ENCODE measurements around the gene TRABD2B. TPM values are rescaled to one million over a fixed set of nuclear protein-coding genes. Genes with fewer than 3 reads are reported as not detected.

Gene TRABD2B
- total RNA-seq, 4 donors from 2014 or later, result 0.16 to 1.5 (median 0.55) TPM

DNA sequence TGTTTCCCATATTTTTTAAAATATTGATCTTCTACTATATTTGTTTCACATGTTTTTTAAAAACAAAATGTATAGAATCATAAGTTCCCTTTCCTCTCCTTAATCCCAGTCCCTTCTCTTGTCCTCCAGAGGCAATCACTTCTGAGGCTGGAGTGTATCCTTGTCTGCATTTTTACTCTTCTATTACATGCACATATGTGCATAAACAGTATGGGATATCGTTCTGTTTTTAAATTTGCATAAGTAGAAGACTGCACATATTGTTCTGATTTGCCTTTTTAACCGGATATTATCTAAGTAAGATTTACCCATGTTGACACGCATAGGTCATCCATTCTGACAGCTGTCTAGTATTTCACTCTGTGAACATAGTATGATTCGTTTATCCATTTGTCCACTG lies 142.0 kb downstream of the TRABD2B start:
- TF ChIP-seq, protein P1, sequence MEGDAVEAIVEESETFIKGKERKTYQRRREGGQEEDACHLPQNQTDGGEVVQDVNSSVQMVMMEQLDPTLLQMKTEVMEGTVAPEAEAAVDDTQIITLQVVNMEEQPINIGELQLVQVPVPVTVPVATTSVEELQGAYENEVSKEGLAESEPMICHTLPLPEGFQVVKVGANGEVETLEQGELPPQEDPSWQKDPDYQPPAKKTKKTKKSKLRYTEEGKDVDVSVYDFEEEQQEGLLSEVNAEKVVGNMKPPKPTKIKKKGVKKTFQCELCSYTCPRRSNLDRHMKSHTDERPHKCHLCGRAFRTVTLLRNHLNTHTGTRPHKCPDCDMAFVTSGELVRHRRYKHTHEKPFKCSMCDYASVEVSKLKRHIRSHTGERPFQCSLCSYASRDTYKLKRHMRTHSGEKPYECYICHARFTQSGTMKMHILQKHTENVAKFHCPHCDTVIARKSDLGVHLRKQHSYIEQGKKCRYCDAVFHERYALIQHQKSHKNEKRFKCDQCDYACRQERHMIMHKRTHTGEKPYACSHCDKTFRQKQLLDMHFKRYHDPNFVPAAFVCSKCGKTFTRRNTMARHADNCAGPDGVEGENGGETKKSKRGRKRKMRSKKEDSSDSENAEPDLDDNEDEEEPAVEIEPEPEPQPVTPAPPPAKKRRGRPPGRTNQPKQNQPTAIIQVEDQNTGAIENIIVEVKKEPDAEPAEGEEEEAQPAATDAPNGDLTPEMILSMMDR (IDR thresholded peaks at IDR 0.05; ENCODE audit: low read depth), result no peak

DNA sequence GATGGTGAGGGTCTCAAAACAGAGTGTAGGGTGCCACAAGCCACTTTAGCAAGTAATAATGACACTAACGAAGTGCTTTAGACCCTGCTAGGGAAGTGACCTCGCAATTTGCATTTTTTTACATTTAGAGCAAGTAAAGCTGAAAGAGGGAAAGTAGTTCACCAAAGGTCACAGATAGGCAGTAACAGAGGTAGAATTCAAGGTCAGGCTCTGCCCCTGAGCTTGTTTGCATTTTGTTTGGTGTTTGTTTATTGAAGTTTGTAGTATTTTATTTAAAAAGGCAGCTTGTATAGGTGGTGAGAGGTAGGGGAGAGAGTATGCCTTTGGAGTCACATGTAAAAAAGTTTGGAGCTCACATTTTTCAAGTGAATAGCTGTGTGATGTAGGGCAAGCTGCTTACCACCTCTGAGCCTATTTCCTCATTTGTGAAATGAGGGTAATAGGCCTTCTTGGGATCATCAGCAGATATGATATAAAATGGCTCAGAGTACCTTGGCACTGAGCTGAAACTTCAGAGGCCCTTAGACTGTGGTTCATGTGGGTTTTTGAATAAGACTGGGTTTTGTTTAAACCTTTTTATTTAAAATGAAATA lies 142.5 kb downstream of the TRABD2B start:
- TF ChIP-seq, protein P1 (IDR thresholded peaks at IDR 0.05; ENCODE audit: low read depth), result no peak

DNA sequence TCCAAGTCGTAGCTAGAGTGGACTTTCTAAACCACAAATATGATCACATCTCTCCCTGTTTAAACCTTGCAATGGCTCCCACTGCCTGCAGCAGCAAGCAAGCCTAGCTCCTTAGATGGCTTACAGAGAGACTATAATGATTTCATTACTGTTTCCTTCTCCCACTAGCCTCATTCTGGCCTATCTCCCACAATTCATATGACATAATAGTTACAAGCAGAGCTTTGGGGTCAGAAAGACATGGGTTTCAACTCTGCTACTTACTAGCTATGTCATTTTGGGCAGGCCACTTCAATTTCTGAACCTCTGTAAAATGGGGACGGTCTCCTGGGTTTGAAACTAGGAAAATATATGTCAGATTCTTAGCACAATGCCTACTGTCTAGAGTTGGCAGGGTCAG lies 143.3 kb downstream of the TRABD2B start:
- TF ChIP-seq, protein P1 (IDR thresholded peaks at IDR 0.05; ENCODE audit: low read depth), result no peak

DNA sequence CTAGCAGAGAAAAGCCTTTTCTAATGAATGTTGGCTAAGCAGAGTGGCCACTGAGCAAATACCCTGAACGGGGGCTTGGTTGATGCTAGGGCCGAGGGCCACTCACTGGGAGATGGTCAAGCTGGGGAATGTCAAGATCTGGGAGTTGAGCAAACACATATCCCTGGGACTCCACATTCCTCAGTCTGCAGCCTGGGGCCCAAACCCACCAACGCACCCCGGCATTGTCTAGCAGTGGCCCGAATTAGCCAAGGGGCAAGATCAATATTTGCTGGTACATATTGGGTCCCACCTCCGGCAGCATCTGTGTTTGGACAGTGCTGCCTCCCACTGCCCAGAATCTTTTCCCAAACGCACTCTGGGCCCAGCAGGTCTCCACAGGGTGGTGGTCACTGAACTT lies 144.1 kb downstream of the TRABD2B start:
- TF ChIP-seq, protein P1 (IDR thresholded peaks at IDR 0.05; ENCODE audit: low read depth), result no peak

DNA sequence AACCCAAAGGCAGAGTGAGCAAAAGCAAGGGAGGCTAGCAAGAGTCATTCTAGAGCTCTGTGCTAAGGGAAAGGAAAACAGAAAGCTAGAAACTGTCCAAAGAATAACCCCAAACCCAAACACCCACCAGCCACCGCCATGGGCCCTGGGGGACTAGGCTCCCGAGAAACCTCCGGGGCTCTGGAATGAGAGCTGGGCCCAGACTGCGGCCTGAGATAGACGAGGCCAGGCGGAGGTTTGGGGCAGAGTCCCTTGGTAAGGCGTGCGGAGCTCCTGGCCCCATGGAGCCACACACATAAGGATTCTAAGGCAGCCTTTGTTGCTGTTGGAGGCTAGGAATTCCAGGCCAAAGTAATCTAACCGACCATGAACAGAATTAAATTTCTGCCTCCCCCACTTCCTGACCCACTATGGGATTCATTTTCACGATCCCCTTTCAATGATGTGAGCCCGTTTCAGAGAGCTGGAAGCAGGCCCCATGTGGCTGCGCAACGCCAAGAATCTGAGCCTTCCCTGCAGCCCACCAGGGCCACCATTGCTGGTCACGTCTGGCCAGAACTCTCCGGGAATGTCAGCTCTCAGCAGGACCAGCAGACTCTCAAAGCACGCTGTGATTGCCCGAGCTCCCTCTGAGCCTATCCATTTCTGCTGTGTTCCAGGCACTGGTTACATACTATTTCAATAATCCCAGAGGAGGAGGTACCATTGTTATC lies 145.0 kb downstream of the TRABD2B start:
- TF ChIP-seq, protein P1 (IDR thresholded peaks at IDR 0.05; ENCODE audit: low read depth), result no peak

DNA sequence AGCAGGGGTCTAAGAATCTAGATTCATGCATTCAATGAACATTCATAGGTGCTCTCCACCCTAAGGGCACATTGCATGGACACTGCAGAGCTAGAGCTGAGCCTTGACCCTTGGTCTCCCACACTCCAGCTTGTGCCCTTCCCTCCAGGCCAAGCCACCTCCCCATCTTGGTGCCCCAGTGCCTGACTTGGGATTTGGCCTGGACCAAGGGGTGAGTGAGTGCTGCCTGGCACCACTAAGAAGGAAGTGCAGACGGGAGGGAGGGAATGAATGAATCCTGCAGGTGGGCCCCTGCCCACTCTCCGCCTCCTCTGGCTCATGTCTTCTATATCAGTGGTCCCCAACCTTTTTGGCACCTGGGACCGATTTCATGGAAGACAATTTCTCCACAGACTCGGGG lies 146.7 kb downstream of the TRABD2B start:
- TF ChIP-seq, protein P1 (IDR thresholded peaks at IDR 0.05; ENCODE audit: low read depth), result no peak

DNA sequence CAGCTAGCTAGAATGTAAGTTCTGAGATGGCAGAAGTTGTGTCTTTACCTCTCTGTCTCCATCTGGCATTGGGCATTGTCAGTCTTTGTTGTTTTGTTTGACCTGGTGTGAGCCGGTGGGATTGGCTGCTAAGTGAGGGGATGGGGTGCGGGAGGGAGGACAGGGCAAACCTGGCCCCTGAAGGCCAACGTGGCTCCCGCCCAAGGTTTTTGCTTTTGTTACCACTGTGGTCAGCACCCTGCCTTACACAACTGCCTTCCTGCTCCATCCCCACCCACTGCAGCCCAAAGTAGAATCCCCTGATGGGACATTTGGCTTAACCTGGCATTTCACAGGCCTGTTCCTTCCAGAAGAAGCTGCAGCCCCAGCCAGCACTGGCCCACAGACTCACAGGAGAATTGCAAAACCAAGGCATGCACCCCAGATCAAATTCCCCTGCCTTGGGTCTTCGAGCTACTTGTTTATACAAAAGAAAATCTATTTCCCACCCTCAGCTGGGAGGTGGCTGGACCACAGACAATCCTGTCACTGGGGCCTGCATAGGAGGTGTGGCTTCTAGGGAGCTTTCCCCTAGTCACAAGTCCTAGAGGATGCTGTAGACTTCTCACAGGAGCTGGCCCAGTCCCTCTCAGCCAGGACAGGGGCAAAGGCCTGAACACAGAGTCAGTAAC lies 147.5 kb downstream of the TRABD2B start:
- TF ChIP-seq, protein P1 (IDR thresholded peaks at IDR 0.05; ENCODE audit: low read depth), result no peak
